ENCODE data around the gene RBMS2. TPM values are rescaled to one million over a fixed set of nuclear protein-coding genes. Genes with fewer than 3 reads are reported as not detected.

The RBMS2 gene
- total and polyA plus RNA-seq, 10 of the 15 experiments (the other 5 are each of a cell fraction or from before 2014, with no cell fraction given) = 0.56 to 7.1 (median 2.4) TPM

GRCh38 chr12:56599041-56599440 is 77.4 kb downstream of the RBMS2 start:
- in situ Hi-C loops (cut with MboI) (no loop called here), intact Hi-C loops (cut with micrococcal nuclease; ENCODE audit: unreplicated experiment) (loop anchor here (10.0 kb wide), 1 partner anchor 404 kb away; no protein-coding TSS in a partner anchor)
- Histone ChIP-seq H3K9me3 (replicated peaks; ENCODE audit: control insufficient read depth, insufficient read depth, low read length) (no peaks in the 10 kb centered on the region), H3K4me2 (ENCODE audit: control insufficient read depth, insufficient read depth) (no peak overlapping the region), H3K36me3 (ENCODE audit: control insufficient read depth in 2 of 2, insufficient read depth in 2 of 2, low read length in 1 of 2) (peaks cover 37 to 52% of the 10 kb centered on the region in 2 experiments), H3K27me3 (replicated peaks in 1 of 2; ENCODE audit: control insufficient read depth in 2 of 2, insufficient read depth in 2 of 2, low read length in 1 of 2) (no peaks in the 10 kb centered on the region), H3K4me3 (no peak overlapping the region), H3K9ac (ENCODE audit: control insufficient read depth, insufficient read depth, low read length) (no peak overlapping the region), H4K20me1 (ENCODE audit: control insufficient read depth, insufficient read depth) (no peaks in the 10 kb centered on the region; the same call in 1 of the 2 replicates), H3K27ac (ENCODE audit: control insufficient read depth, insufficient read depth) (no peak overlapping the region), H3K79me2 (ENCODE audit: control insufficient read depth, insufficient read depth, low read length) (no peaks in the 10 kb centered on the region), H2AFZ (ENCODE audit: control insufficient read depth, low read depth, low read length) (no peak overlapping the region), H3K4me1 (ENCODE audit: control insufficient read depth, insufficient read depth, low read length) (no peaks in the 10 kb centered on the region; the same call in 1 of the 2 replicates)
- ChIA-PET POLR2A (no interaction called here), SMC1A (ENCODE audit: uncharacterized antibody, unreplicated experiment) (interaction anchor here (1.4 kb wide), 1 partner anchor 37 kb away, joined by 3 read pairs; no protein-coding TSS in a partner anchor), CTCF (no interaction called here), RAD21 (ENCODE audit: unreplicated experiment) (no interaction called here)
- no TSS peak for BruUV-seq (replicated peaks)
- FAIRE-seq (no peak), ATAC-seq (no peak), DNase-seq (ENCODE audit: low read depth, low spot score) (no peak)
- WGBS (ENCODE audit: insufficient coverage, insufficient replicate concordance, low lambda C conversion rate, missing lambda C conversion rate) = 86% methylated on average over 15 of the region's 15 CpGs
- TF ChIP-seq ATF2 (IDR thresholded peaks at IDR 0.05; ENCODE audit: low read length) = no peak

GRCh38 chr12:56599797-56600196 is 78.2 kb downstream of the RBMS2 start:
- no peaks in the 10 kb centered on the region for H3K27me3 ChIP-seq (replicated peaks in 1 of 2; ENCODE audit: control insufficient read depth in 2 of 2, insufficient read depth in 2 of 2, low read length in 1 of 2)
- in situ Hi-C loops (cut with MboI) = no loop called here
- H3K4me2 ChIP-seq (ENCODE audit: control insufficient read depth, insufficient read depth) = no peak overlapping the region
- no peak overlapping the region for H3K9ac ChIP-seq (ENCODE audit: control insufficient read depth, insufficient read depth, low read length)
- CTCF ChIA-PET = interaction anchor here (3.9 kb wide), 1 partner anchor 36 kb away, joined by 43 read pairs; no protein-coding TSS in a partner anchor
- ATAC-seq (no peak), FAIRE-seq (no peak), DNase-seq (ENCODE audit: low read depth, low spot score) (no peak)
- intact Hi-C loops (cut with micrococcal nuclease; ENCODE audit: unreplicated experiment) = loop anchor here (10.0 kb wide), 1 partner anchor 405 kb away; no protein-coding TSS in a partner anchor
- H3K36me3 ChIP-seq (ENCODE audit: control insufficient read depth in 2 of 2, insufficient read depth in 2 of 2, low read length in 1 of 2) = peaks cover 41 to 58% of the 10 kb centered on the region in 2 experiments
- POLR2A ChIA-PET = no interaction called here
- no peak overlapping the region for H2AFZ ChIP-seq (ENCODE audit: control insufficient read depth, low read depth, low read length)
- TF ChIP-seq POLR2A (IDR thresholded peaks at IDR 0.05; ENCODE audit: low read depth, low read length) = 0 out of 2 replicates have a peak, but pooled peaks have one; percentile 11
- no peak for TF ChIP-seq IRF5 (IDR thresholded peaks at IDR 0.05; ENCODE audit: borderline replicate concordance)
- RAD21 ChIA-PET (ENCODE audit: unreplicated experiment) = no interaction called here
- BruUV-seq (replicated peaks) = no TSS peak
- SMC1A ChIA-PET (ENCODE audit: uncharacterized antibody, unreplicated experiment) = interaction anchor here (1.4 kb wide), 1 partner anchor 37 kb away, joined by 3 read pairs; no protein-coding TSS in a partner anchor
- no peak overlapping the region for H3K4me3 ChIP-seq
- H3K27ac ChIP-seq (ENCODE audit: control insufficient read depth, insufficient read depth) = no peak overlapping the region
- no peaks in the 10 kb centered on the region for H3K9me3 ChIP-seq (replicated peaks; ENCODE audit: control insufficient read depth, insufficient read depth, low read length)
- no peaks in the 10 kb centered on the region; the same call in 1 of the 2 replicates for H4K20me1 ChIP-seq (ENCODE audit: control insufficient read depth, insufficient read depth)
- no peaks in the 10 kb centered on the region; the same call in 1 of the 2 replicates for H3K4me1 ChIP-seq (ENCODE audit: control insufficient read depth, insufficient read depth, low read length)
- WGBS (ENCODE audit: insufficient coverage, insufficient replicate concordance, low lambda C conversion rate, missing lambda C conversion rate) = 89% methylated on average over 10 of the region's 10 CpGs
- H3K79me2 ChIP-seq (ENCODE audit: control insufficient read depth, insufficient read depth, low read length) = no peaks in the 10 kb centered on the region
